GM12874 (cell line): ENCODE results near the gene ZMYM2.

Experiments
- TF ChIP-seq, protein P1 (sequence below): IDR thresholded peaks from 2 replicates; pipeline ENCODE4 v1.5.1; 2011; ENCODE audit warnings: low read depth, mild to moderate bottlenecking, control low read depth, low read length, moderate library complexity; ENCODE audit not compliant: insufficient read depth

The ZMYM2 gene

DNA sequence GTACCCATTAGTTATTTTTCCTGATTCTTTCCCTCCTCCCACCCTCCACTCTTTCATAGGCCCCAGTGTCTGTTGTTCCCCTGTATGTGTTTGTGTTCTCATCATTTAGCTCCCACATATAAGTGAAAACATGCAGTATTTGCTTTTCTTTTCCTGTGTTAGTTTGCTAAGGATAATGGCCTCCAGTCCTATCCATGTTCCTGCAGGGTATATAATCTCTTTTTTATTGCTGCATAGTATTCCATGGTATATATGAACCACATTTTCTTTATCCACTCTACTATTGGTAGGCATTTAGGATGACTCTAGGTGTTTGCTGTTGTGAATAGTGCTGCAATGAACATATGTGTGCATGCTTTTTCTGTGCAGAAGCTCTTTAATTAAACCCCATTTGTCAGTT is 79.4 kb downstream of the ZMYM2 start:
- TF ChIP-seq, protein P1, sequence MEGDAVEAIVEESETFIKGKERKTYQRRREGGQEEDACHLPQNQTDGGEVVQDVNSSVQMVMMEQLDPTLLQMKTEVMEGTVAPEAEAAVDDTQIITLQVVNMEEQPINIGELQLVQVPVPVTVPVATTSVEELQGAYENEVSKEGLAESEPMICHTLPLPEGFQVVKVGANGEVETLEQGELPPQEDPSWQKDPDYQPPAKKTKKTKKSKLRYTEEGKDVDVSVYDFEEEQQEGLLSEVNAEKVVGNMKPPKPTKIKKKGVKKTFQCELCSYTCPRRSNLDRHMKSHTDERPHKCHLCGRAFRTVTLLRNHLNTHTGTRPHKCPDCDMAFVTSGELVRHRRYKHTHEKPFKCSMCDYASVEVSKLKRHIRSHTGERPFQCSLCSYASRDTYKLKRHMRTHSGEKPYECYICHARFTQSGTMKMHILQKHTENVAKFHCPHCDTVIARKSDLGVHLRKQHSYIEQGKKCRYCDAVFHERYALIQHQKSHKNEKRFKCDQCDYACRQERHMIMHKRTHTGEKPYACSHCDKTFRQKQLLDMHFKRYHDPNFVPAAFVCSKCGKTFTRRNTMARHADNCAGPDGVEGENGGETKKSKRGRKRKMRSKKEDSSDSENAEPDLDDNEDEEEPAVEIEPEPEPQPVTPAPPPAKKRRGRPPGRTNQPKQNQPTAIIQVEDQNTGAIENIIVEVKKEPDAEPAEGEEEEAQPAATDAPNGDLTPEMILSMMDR = no peak

GRCh38 chr13:20043207-20043925 is 84.8 kb downstream of the ZMYM2 start:
- TF ChIP-seq, protein P1 = no peak

- TF ChIP-seq, protein P1 = no peak
These were observed 85.6 kb downstream of the ZMYM2 start for GRCh38 chr13:20044086-20044485.

DNA sequence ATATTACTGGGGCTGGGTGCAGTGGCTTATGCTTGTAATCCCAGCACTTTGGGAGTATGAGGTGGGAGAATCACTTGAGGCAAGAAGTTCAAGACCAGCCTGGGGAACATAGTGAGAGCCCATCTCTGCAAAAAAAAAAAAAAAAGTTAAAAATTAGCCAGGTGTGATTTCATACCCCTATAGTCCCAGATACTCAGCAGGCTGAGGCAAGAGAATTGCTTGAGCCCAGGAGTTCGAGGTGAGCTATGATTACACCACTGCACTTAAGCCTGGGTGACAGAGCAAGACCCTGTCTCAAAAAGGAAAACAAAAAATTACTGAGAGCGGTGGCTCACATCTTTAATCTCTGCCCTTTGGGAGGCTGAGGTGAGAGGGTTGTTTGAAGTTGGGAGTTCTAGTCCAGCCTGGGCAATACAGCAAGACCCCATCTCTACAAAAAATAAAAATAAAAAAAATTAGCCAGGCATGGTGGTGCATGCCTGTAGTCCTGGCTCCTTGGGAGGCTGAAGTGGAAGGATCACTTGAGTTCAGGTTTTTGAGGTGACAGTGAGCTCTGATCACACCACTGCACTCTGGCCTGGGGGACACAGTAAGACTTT is 87.5 kb downstream of the ZMYM2 start:
- TF ChIP-seq, protein P1 = no peak

- TF ChIP-seq, protein P1 = no peak
These were observed 91.3 kb downstream of the ZMYM2 start for GRCh38 chr13:20049558-20050473.

GRCh38 chr13:20051366-20051765 is 92.8 kb downstream of the ZMYM2 start:
- TF ChIP-seq, protein P1 = no peak

- TF ChIP-seq, protein P1 = no peak
These were observed 94.5 kb downstream of the ZMYM2 start for GRCh38 chr13:20053016-20053415.
